HEK293 (cell line): ENCODE data around the gene TMEM267.

Experiments
- CTCF ChIA-PET: fragments of 350-600 bp; formaldehyde crosslinking; extraction: SDS; loops from one replicate; lab custom pipeline; 2021; ENCODE audit warnings: antibody characterized with exemption; lab: Yijun Ruan, JAX
- POLR2A ChIA-PET: fragments of 300-600 bp; formaldehyde crosslinking; extraction: SDS; loops from one replicate; lab custom pipeline; 2020; ENCODE audit warnings: antibody characterized with exemption, inconsistent platforms; lab: Yijun Ruan, JAX
- H3K27ac ChIP-seq: fragments of 200-500 bp; sonication (Bioruptor generic); 2 replicates; pipeline ENCODE4 v1.5.1; 2014; ENCODE audit warnings: low read depth, low read length, control low read depth, inconsistent platforms; ENCODE audit errors: extremely low read depth
- H3K36me3 ChIP-seq, 2 experiments: fragments of 200-500 bp in 1 of 2; sonication (Bioruptor generic) in 1 of 2; 1 replicate in 1 of 2; 2 replicates in 1 of 2; pipeline ENCODE4 v1.5.1; 2014 to 2017; ENCODE audit warnings: inconsistent platforms in 2 of 2, low read length in 2 of 2; ENCODE audit not compliant: control insufficient read depth in 2 of 2, insufficient read depth in 1 of 2
- H3K4me1 ChIP-seq: fragments of 200-500 bp; sonication (Bioruptor generic); 2 replicates; pipeline ENCODE4 v1.5.1; 2014; ENCODE audit warnings: mild to moderate bottlenecking, low read length, inconsistent platforms; ENCODE audit not compliant: control insufficient read depth, insufficient read depth
- H3K4me3 ChIP-seq: 2 replicates; pipeline ENCODE4 v1.5.1; 2011; ENCODE audit warnings: low read depth, mild to moderate bottlenecking, control low read depth, low read length, moderate library complexity
- H3K9me3 ChIP-seq: fragments of 200-500 bp; sonication (Bioruptor generic); 2 replicates; pipeline ENCODE4 v1.5.1; 2014; ENCODE audit warnings: low read depth, low read length, inconsistent platforms; ENCODE audit not compliant: control insufficient read depth, insufficient read depth
- PRDM1 ChIP-seq: fragments of 450-650 bp; formaldehyde crosslinking; IDR thresholded peaks from 2 replicates; pipeline ENCODE4; 2016; ENCODE audit warnings: missing biosample characterization, missing genetic modification characterization
- WT1 ChIP-seq: fragments of 450-650 bp; formaldehyde crosslinking; IDR thresholded peaks from 2 replicates; pipeline ENCODE4 v1.5.1; 2016; ENCODE audit warnings: missing biosample characterization, missing genetic modification characterization
- ZBTB1 ChIP-seq: fragments of 450-650 bp; formaldehyde crosslinking; IDR thresholded peaks from 2 replicates; pipeline ENCODE4 v1.5.1; 2016; ENCODE audit warnings: missing biosample characterization, missing genetic modification characterization
- ZBTB20 ChIP-seq: fragments of 450-650 bp; formaldehyde crosslinking; IDR thresholded peaks from 2 replicates; pipeline ENCODE4 v1.5.1; 2016; ENCODE audit warnings: missing biosample characterization, missing genetic modification characterization
- ZFHX2 ChIP-seq: fragments of 450-650 bp; formaldehyde crosslinking; conservative IDR thresholded peaks from 2 replicates; pipeline ENCODE4 v1.5.1; 2016; ENCODE audit warnings: missing biosample characterization, missing genetic modification characterization
- ZNF140 ChIP-seq: fragments of 450-650 bp; formaldehyde crosslinking; IDR thresholded peaks from 2 replicates; pipeline ENCODE4 v1.5.1; 2016; ENCODE audit warnings: missing biosample characterization, missing genetic modification characterization
- ZNF157 ChIP-seq: fragments of 450-650 bp; formaldehyde crosslinking; IDR thresholded peaks from 2 replicates; pipeline ENCODE4 v1.5.1; 2016; ENCODE audit warnings: missing biosample characterization, missing genetic modification characterization
- ZNF211 ChIP-seq: fragments of 450-650 bp; formaldehyde crosslinking; IDR thresholded peaks from 2 replicates; pipeline ENCODE4 v1.5.1; 2016; ENCODE audit warnings: low read depth, missing biosample characterization, missing genetic modification characterization
- ZNF366 ChIP-seq: fragments of 450-650 bp; formaldehyde crosslinking; conservative IDR thresholded peaks from 2 replicates; pipeline ENCODE4 v1.5.1; 2016; ENCODE audit warnings: missing biosample characterization, missing genetic modification characterization
- ZNF394 ChIP-seq: fragments of 450-650 bp; formaldehyde crosslinking; IDR thresholded peaks from 2 replicates; pipeline ENCODE4 v1.5.1; 2016; ENCODE audit warnings: missing biosample characterization, missing genetic modification characterization, mild to moderate bottlenecking, moderate library complexity, borderline replicate concordance
- ZNF561 ChIP-seq: fragments of 450-650 bp; IDR thresholded peaks from 2 replicates; pipeline ENCODE4 v1.5.1; 2018; ENCODE audit warnings: missing biosample characterization, missing genetic modification characterization, borderline replicate concordance
- ZNF791 ChIP-seq: fragments of 450-650 bp; formaldehyde crosslinking; IDR thresholded peaks from 2 replicates; pipeline ENCODE4 v1.5.1; 2016; ENCODE audit warnings: missing biosample characterization, missing genetic modification characterization
- ZSCAN18 ChIP-seq: fragments of 450-650 bp; formaldehyde crosslinking; IDR thresholded peaks from 2 replicates; pipeline ENCODE4 v1.5.1; 2016; ENCODE audit warnings: missing biosample characterization, missing genetic modification characterization
- TF ChIP-seq, protein P1 (sequence below): fragments of 450-650 bp; formaldehyde crosslinking; IDR thresholded peaks from 2 replicates; pipeline ENCODE4 v1.5.1; 2016; ENCODE audit warnings: missing biosample characterization, missing genetic modification characterization
- TF ChIP-seq, protein P2 (sequence below): fragments of 450-650 bp; formaldehyde crosslinking; IDR thresholded peaks from 2 replicates; pipeline ENCODE4 v1.5.1; 2016; ENCODE audit warnings: missing biosample characterization, missing genetic modification characterization
- TF ChIP-seq, protein P3 (sequence below): fragments of 450-650 bp; formaldehyde crosslinking; IDR thresholded peaks from 2 replicates; pipeline ENCODE4 v1.5.1; 2016; ENCODE audit warnings: missing biosample characterization, missing genetic modification characterization
- TF ChIP-seq, protein P4 (sequence below): IDR thresholded peaks from 2 replicates; pipeline ENCODE4 v1.6.1; 2011; ENCODE audit warnings: mild to moderate bottlenecking, low read depth, low read length, borderline replicate concordance

TMEM267 gene

DNA sequence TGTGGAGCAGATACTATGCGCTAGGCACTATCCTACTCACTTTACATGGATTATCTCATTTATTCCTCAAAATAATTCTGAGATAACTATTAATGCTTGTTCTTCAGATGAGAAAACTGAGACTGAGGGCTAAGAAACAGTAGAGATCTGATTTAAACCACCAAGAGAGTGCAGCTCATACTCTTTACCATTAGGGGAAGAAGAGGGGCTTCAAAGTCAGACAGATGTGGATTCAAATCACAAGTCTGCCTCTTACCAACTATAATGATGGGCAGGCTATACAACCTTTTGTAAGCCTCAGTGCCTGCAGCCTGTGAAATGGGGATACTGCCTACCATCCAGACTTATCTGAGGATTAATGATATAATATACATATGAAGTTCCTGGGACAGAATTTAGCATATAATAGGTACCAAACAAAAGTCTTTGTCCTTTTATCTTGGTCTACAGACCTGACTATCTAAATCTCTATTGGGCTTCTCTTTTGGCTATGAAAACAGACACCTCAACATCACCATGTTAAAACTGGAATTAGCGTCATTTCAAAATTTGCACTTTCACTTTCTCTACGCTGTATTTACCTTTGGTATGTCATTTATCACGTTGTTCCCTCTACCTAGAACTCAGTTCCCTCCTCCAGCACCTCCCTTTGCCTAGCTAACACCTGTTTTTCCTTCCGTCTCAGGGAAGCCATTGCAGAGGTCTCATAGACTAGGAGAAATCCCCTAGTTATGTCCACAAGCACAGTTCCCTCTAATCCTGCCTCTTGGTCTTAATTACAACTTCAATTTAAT is 13.8 kb upstream of the TMEM267 start:
- POLR2A ChIA-PET: interaction anchor here (1.3 kb wide), 2 partner anchors 13 to 18 kb away, joined by 3 to 12 read pairs; partner anchors contain the start of genes C5orf34 and TMEM267

More for the DNA sequence above, 13.8 kb upstream of the TMEM267 start:
- H3K4me3 ChIP-seq: no peak overlapping the region
- no peaks in the 10 kb centered on the region for H3K4me1 ChIP-seq
- H3K9me3 ChIP-seq: no peaks in the 10 kb centered on the region
- H3K36me3 ChIP-seq: peaks cover 35 to 36% of the 10 kb centered on the region in 2 experiments
- TF ChIP-seq ZSCAN18 (tag by site-specific recombination) (no peak), ZBTB20 (tag by site-specific recombination) (no peak), ZNF366 (tag by site-specific recombination) (no peak), ZNF157 (tag by site-specific recombination) (no peak), WT1 (no peak), ZNF211 (tag by site-specific recombination) (no peak), ZNF561 (tag by site-specific recombination) (no peak), PRDM1 (no peak), ZNF394 (no peak), ZFHX2 (no peak), ZNF140 (tag by site-specific recombination) (no peak), ZBTB1 (no peak), ZNF791 (tag by site-specific recombination) (no peak)
- TF ChIP-seq, protein P1, sequence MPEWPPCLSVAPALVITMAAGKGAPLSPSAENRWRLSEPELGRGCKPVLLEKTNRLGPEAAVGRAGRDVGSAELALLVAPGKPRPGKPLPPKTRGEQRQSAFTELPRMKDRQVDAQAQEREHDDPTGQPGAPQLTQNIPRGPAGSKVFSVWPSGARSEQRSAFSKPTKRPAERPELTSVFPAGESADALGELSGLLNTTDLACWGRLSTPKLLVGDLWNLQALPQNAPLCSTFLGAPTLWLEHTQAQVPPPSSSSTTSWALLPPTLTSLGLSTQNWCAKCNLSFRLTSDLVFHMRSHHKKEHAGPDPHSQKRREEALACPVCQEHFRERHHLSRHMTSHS (tag by site-specific recombination): no peak
- TF ChIP-seq, protein P2, sequence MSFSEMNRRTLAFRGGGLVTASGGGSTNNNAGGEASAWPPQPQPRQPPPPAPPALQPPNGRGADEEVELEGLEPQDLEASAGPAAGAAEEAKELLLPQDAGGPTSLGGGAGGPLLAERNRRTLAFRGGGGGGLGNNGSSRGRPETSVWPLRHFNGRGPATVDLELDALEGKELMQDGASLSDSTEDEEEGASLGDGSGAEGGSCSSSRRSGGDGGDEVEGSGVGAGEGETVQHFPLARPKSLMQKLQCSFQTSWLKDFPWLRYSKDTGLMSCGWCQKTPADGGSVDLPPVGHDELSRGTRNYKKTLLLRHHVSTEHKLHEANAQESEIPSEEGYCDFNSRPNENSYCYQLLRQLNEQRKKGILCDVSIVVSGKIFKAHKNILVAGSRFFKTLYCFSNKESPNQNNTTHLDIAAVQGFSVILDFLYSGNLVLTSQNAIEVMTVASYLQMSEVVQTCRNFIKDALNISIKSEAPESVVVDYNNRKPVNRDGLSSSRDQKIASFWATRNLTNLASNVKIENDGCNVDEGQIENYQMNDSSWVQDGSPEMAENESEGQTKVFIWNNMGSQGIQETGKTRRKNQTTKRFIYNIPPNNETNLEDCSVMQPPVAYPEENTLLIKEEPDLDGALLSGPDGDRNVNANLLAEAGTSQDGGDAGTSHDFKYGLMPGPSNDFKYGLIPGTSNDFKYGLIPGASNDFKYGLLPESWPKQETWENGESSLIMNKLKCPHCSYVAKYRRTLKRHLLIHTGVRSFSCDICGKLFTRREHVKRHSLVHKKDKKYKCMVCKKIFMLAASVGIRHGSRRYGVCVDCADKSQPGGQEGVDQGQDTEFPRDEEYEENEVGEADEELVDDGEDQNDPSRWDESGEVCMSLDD (tag by site-specific recombination): no peak
- TF ChIP-seq, protein P3, sequence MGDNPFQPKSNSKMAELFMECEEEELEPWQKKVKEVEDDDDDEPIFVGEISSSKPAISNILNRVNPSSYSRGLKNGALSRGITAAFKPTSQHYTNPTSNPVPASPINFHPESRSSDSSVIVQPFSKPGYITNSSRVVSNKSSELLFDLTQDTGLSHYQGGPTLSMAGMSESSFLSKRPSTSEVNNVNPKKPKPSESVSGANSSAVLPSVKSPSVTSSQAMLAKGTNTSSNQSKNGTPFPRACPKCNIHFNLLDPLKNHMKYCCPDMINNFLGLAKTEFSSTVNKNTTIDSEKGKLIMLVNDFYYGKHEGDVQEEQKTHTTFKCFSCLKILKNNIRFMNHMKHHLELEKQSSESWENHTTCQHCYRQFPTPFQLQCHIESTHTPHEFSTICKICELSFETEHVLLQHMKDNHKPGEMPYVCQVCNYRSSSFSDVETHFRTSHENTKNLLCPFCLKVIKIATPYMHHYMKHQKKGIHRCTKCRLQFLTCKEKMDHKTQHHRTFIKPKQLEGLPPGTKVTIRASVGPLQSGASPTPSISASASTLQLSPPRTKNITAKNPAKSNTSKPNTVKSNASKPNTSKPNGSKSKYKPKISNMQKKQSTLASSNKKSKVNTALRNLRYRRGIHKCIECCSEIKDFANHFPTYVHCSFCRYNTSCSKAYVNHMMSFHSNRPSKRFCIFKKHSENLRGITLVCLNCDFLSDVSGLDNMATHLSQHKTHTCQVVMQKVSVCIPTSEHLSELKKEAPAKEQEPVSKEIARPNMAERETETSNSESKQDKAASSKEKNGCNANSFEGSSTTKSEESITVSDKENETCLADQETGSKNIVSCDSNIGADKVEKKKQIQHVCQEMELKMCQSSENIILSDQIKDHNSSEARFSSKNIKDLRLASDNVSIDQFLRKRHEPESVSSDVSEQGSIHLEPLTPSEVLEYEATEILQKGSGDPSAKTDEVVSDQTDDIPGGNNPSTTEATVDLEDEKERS (tag by site-specific recombination): no peak
- TF ChIP-seq, protein P4, sequence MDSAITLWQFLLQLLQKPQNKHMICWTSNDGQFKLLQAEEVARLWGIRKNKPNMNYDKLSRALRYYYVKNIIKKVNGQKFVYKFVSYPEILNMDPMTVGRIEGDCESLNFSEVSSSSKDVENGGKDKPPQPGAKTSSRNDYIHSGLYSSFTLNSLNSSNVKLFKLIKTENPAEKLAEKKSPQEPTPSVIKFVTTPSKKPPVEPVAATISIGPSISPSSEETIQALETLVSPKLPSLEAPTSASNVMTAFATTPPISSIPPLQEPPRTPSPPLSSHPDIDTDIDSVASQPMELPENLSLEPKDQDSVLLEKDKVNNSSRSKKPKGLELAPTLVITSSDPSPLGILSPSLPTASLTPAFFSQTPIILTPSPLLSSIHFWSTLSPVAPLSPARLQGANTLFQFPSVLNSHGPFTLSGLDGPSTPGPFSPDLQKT: no peak
- no peak overlapping the region for H3K27ac ChIP-seq
- CTCF ChIA-PET: interaction anchor here (0.6 to 1.4 kb wide), 6 partner anchors 10 to 191 kb away, joined by 3 to 8 read pairs (median 3); partner anchors contain the start of gene TMEM267
